GM10248 (cell line): Measurements from ENCODE around the gene SRPX2.

ENCODE experiments used
- CTCF ChIA-PET: fragments of 300-600 bp; sonication (Branson Sonifier 250); formaldehyde crosslinking; extraction: SDS; loops from one replicate; lab custom pipeline; 2021; ENCODE audit warnings: antibody characterized with exemption; lab: Yijun Ruan, JAX
- POLR2A ChIA-PET: fragments of 350-650 bp; sonication (Branson Sonifier 250); formaldehyde crosslinking; extraction: SDS; loops from one replicate; lab custom pipeline; 2020; ENCODE audit warnings: antibody characterized with exemption; lab: Yijun Ruan, JAX
- DNase-seq: peaks from one replicate; pipeline ENCODE4 v3.0.0; 2012; ENCODE audit errors: extremely low spot score
- TF ChIP-seq, protein P1 (sequence below): IDR thresholded peaks from 2 replicates; pipeline ENCODE4 v1.5.1; 2012; ENCODE audit warnings: mild to moderate bottlenecking, low read depth; ENCODE audit errors: extremely low read depth, missing control alignments, control extremely low read depth

SRPX2 gene

DNA sequence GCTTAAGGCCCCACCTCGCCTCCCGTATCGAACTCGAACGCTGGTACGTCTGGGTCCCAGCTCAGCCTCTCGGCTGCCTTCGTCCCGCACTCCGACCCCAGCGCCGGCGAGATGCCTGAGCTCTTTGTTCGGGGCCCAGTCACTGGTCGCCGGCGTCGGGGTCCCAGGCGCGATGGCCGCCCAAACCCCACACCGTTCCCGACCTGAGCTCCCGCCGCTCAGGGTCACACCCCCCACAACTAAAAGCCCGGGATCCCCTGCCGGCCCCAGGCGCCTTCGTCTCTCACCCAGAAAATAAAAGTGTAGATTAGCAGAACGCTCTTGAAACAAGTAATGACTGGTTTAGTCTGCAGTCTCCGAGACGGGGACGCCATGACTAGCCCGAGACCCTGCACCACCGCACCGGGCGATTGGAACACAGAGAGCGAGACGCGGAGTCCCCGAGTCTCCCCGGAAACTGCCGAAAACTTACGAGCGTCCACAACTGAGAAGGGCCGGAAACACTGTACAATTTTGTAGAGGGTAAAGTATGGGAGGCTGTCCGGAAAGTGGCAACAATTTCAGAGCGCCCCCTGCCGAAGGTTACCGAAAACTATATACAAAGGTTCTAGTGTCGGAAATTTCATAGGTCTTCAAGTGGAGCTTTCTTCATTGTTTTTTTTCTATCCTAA lies 7.5 kb upstream of the SRPX2 start, which contains the start of gene TSPAN6:
Gene TSPAN6, minus strand, starts transcription at position 486 of the 671 bp plus-strand sequence. Its CDS starts 112 bp downstream, at position 374.
- DNase-seq, result peak; percentile 64

DNA sequence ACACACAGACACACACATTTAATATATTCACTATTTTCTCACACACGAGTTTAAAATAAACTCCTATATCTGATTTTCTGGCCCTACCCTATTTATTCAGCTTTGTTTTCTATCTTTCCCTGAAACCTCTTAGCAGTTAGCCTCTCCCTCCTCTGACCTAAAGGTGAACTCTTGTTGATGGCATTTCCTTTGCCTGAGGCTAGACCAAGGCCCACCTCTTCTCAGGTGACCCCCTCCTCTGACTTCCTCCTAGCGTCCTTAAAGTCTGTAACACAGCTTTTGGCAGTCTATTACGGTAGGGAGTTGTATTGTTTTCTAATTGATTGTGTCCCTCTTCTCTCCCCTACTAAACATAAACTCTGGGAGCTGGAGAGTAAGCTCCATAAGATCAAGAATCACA lies 1.7 kb upstream of the SRPX2 start:
- POLR2A ChIA-PET, result no interaction called here

More for the DNA sequence above, 7.5 kb upstream of the SRPX2 start, which contains the start of gene TSPAN6:
- POLR2A ChIA-PET, result no interaction called here
- CTCF ChIA-PET, result interaction anchor here (0.8 to 2.2 kb wide), 5 partner anchors 11 to 132 kb away, joined by 3 to 6 read pairs (median 5); no protein-coding TSS in a partner anchor
- TF ChIP-seq, protein P1, sequence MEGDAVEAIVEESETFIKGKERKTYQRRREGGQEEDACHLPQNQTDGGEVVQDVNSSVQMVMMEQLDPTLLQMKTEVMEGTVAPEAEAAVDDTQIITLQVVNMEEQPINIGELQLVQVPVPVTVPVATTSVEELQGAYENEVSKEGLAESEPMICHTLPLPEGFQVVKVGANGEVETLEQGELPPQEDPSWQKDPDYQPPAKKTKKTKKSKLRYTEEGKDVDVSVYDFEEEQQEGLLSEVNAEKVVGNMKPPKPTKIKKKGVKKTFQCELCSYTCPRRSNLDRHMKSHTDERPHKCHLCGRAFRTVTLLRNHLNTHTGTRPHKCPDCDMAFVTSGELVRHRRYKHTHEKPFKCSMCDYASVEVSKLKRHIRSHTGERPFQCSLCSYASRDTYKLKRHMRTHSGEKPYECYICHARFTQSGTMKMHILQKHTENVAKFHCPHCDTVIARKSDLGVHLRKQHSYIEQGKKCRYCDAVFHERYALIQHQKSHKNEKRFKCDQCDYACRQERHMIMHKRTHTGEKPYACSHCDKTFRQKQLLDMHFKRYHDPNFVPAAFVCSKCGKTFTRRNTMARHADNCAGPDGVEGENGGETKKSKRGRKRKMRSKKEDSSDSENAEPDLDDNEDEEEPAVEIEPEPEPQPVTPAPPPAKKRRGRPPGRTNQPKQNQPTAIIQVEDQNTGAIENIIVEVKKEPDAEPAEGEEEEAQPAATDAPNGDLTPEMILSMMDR, result peak; percentile 25

DNA sequence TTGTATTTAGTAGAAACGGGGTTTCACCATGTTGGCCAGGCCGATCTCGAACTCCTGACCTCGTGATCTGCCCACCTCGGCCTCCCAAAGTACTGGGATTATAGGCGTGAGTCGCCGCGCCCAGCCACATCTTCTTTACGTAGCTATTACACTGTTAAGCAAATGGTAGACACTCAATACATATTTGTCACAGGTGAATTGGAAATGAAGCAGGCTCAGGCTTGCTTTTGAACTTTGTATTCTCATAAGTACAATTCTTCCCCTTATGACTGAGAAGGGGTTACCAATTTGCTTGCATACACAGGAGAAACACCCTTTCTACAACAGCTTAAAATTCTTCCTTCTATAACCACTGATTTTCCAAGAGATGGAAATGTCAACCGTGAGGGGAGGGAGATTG lies 787 bp upstream of the SRPX2 start:
- ChIA-PET POLR2A (no interaction called here), CTCF (interaction anchor here (1.5 kb wide), 1 partner anchor 18 kb away, joined by 3 read pairs; no protein-coding TSS in a partner anchor)
- TF ChIP-seq, protein P1, result no peak
- DNase-seq, result no peak

More for the DNA sequence above, 1.7 kb upstream of the SRPX2 start:
- TF ChIP-seq, protein P1, result no peak
- CTCF ChIA-PET, result no interaction called here
- no peak for DNase-seq

GRCh38 chrX:100645106-100645505 lies 1.1 kb downstream of the SRPX2 start:
- ChIA-PET POLR2A (no interaction called here), CTCF (no interaction called here)
- DNase-seq, result no peak
- TF ChIP-seq, protein P1, result no peak

DNA sequence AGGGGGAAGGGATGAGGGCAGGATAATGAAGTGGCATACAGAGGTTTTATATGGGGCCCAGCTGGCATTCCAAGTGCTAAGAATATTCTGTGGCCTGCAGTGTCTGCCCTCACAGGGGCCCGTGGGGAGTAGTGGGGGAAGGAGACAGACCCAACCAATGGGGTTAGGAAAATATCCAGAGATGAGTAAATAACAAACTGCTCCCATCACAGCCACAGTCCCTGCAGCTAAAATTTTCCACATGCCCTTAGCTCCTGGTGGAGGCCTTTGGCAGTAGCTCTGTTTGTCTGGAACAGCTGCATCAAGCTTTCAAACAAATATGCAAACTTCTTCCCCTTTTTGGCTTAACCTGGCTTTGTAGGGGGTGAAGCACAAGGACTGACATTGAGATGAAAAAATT lies 3.1 kb downstream of the SRPX2 start:
- DNase-seq, result no peak
- CTCF ChIA-PET, result no interaction called here
- POLR2A ChIA-PET, result interaction anchor here (0.6 kb wide), 1 partner anchor 144 kb away, joined by 6 read pairs; no protein-coding TSS in a partner anchor
- TF ChIP-seq, protein P1, result no peak

DNA sequence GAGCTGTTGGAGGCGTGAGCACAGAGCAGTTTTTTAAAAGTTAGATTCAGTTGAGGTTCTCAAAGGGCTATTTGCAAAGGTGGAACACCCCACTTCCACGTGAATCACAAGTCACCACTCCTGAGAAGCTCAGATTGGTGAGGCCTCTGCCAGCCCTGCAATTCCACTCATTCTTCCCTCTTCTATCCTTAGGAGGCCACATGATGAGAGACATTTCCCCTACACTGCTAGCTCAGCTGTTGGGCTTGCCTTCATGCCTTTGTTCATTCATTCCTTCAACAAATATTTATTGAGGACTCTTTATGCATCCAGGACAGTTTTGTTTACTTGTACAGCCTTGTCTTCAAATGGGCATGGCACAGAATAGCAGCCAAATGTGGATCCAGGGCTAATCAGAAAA lies 3.7 kb downstream of the SRPX2 start:
- TF ChIP-seq, protein P1, result no peak
- DNase-seq, result no peak
- ChIA-PET CTCF (no interaction called here), POLR2A (interaction anchor here (0.6 kb wide), 1 partner anchor 145 kb away, joined by 6 read pairs; no protein-coding TSS in a partner anchor)
